Mesothelial cell of epicardium (in vitro differentiated cells): Measurements from ENCODE around the gene GPC4. TPM values are rescaled to one million over a fixed set of nuclear protein-coding genes. Genes with fewer than 3 reads are reported as not detected.

Experiments used
- DNase-seq, 2 experiments: peaks; one replicate each; pipeline ENCODE4 v3.0.0; 2021; ENCODE audit warnings: low spot score in 2 of 2; ENCODE audit not compliant: unreplicated experiment in 2 of 2
- H3K27ac Mint-ChIP-seq: 2 replicates; pipeline ENCODE4 v1.8.0; 2021; ENCODE audit warnings: mixed read lengths
- H3K27me3 Mint-ChIP-seq: 2 replicates; pipeline ENCODE4 v1.8.0; 2021; ENCODE audit warnings: low read depth, mixed read lengths
- H3K36me3 Mint-ChIP-seq: 2 replicates; pipeline ENCODE4 v1.8.0; 2021; ENCODE audit warnings: mixed read lengths
- H3K4me1 Mint-ChIP-seq: 2 replicates; pipeline ENCODE4 v1.8.0; 2021; ENCODE audit warnings: mixed read lengths
- H3K4me3 Mint-ChIP-seq: 2 replicates; pipeline ENCODE4 v1.8.0; 2021; ENCODE audit warnings: mild to moderate bottlenecking, moderate library complexity, mixed read lengths
- H3K9me3 Mint-ChIP-seq: 2 replicates; pipeline ENCODE4 v1.8.0; 2021; ENCODE audit warnings: mixed read lengths
- CTCF ChIP-seq: fragments of 200-600 bp; sonication (generic); IDR thresholded peaks from one replicate; pipeline ENCODE4 v1.5.0; 2021; ENCODE audit warnings: antibody characterized with exemption; ENCODE audit not compliant: unreplicated experiment
- total RNA-seq: library from RNA; stranded (reverse); gene quantifications from 3 replicates; pipeline ENCODE4 v1.2.1, GENCODE V29; 2021

Gene GPC4
- total RNA-seq, 1 donor from 2014 or later = 44.8 TPM

DNA sequence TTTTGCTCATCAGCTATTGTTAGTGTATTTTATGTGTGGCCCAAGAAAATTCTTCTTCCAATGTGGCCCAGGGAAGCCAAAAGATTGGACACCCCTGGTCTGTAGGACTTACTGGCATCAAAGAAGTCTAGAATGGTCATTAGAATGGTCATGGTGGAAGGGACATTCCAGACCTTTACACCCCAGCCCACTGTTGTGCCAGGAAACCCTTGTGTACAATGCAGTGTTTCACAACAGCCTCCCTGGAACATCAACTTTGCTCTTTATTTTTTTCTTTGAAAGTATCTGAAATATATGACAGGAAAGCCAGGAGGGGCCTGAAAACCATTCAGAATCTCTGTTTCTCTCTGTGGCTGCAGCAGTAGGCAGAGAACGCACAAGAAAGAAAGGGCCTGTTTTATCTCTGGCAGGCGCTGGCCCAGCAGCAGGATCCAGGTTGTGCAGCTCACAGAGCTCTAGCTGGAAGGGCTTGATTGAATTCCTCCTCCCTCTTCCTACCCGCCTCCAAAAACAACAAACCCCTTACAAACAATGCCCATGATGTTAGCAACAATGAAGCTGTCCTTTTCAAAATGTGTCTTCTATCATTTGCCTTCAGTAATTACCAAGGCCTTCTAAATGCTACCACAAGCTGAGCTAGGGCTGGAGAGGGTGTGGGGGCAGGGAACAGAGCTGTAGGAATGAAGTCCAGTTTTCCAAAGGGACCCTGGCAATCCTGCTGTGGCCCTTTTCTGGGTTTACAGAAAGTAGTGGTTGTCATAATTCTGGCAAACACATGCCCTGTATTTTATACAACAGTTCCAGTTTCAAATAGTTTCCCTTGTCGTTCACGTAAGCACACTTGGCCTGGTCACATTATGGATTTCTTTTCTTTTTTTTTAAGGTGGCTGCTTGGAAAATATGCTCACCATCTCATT is 164.8 kb downstream of the GPC4 start:
- H3K27me3 Mint-ChIP-seq = no peaks in the 10 kb centered on the region
- no peak overlapping the region for H3K27ac Mint-ChIP-seq
- H3K4me3 Mint-ChIP-seq = no peak overlapping the region
- DNase-seq = no peak
- peaks cover 10% of the 10 kb centered on the region for H3K36me3 Mint-ChIP-seq
- H3K9me3 Mint-ChIP-seq = peaks cover 20% of the 10 kb centered on the region
- TF ChIP-seq CTCF = no peak
- H3K4me1 Mint-ChIP-seq = peaks cover 23% of the 10 kb centered on the region

Other genes starting within 250 kb of the GPC4 start
- gene TFDP3, start 197.1 kb downstream of the GPC4 start, total RNA-seq = not detected in 3 replicates